GM21447 (cell line): Measurements from ENCODE around the gene ATP1B1.
A peak's percentile ranks its signal among the peaks of the same experiment; 100 is the strongest.
"Not testable (repeated sequence)": the region's sequence is repeated elsewhere in the genome, so short reads cannot be mapped to it uniquely, and the experiment has no call there.

ENCODE experiments used
- ATAC-seq: cut with Tn5 transposase; IDR thresholded peaks from one replicate; pipeline ENCODE4 v1.9.1; 2021; ENCODE audit not compliant: unreplicated experiment

Gene ATP1B1

DNA sequence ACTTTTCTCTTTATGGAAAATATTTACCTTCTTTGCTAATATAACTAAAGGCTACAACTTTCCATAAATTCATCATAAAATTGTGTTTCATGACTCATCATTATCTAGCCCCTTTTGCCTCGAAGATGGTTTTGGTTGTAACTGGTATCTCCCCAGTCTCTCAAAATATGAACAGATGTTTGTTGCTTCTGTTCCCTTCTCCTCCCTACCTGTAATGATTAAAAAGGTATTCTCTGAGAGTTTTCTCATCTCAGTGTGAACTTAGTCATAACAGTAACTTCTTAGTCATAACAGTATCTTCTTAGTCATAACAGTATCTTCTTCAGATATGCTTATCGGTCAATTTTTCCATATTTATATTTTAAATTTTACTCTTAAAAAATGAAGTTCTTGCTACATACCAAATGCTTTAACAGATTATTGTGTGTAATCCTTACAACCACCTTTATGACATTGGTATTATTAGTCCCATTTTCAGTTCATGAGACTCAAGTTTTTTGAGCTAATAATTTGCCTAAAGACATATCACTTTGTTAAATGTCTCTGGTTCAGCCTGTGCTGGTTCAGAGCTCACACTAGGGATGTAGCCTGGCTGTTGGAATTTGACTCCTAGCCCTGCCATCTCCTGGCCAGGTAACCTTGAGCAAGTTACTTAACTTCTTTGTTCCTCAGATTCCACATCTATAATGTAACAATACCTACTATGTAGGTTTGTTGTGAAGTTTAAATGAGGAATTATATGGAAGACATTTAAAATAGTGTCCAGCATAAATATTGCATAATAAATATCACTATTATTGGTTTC lies 32.6 kb downstream of the ATP1B1 start:
- peak; percentile 93 for ATAC-seq

- ATAC-seq, result no peak
These were observed 34.9 kb downstream of the ATP1B1 start for GRCh38 chr1:169141356-169141755.

GRCh38 chr1:169142129-169142528 lies 35.6 kb downstream of the ATP1B1 start:
- no peak for ATAC-seq

GRCh38 chr1:169143346-169143745 lies 36.9 kb downstream of the ATP1B1 start:
- no peak for ATAC-seq

DNA sequence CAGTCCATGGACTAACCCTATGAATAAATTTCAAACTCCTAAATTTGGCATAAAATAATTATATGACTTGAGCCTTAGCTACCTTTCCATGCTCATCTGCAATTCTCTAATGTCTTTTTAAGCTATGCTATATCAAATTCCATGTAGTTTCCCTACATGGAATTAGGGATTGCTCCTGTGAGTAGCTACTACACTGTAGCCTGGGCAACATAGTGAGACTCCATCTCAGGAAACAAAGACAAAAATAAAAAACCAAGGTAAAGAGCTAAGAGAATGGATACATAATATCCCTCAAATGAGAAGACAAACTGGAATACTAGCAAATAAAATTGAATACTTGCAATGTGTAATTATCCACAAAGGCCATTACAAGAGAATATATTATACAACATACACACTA lies 37.5 kb downstream of the ATP1B1 start:
- no peak for ATAC-seq

- no peak for ATAC-seq
These were observed 38.6 kb downstream of the ATP1B1 start for GRCh38 chr1:169144941-169145626.

DNA sequence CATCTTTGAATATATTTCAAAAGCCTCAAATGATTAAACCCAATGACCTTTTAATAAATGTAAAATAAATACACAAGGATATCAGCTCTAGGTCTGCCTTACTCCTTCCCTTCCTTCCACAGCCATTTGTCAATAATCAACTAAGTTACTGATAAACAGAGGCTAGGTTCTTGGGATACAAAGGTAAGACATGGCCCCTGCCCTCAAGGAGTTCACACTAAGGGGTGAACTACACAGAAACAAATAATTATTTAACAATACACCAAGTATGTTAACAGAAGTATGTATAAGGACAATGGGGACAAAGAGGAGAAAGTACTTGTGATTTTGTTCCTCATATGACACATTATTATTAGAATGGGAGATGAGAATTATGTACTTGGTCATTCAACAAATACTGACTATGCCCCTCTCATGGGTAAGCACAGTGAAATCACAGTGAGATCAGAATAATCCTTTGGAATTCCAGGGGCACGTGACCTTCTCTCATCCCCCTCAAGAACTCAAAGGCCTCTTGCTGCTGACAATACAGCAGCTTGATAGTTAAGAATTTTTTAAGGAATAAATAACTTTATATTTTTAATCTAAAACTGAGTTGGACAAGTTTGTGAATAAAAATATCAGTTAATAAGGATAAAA lies 40.2 kb downstream of the ATP1B1 start:
- no peak for ATAC-seq

GRCh38 chr1:169148472-169149252 lies 42.2 kb downstream of the ATP1B1 start:
- ATAC-seq, result peak; percentile 74

DNA sequence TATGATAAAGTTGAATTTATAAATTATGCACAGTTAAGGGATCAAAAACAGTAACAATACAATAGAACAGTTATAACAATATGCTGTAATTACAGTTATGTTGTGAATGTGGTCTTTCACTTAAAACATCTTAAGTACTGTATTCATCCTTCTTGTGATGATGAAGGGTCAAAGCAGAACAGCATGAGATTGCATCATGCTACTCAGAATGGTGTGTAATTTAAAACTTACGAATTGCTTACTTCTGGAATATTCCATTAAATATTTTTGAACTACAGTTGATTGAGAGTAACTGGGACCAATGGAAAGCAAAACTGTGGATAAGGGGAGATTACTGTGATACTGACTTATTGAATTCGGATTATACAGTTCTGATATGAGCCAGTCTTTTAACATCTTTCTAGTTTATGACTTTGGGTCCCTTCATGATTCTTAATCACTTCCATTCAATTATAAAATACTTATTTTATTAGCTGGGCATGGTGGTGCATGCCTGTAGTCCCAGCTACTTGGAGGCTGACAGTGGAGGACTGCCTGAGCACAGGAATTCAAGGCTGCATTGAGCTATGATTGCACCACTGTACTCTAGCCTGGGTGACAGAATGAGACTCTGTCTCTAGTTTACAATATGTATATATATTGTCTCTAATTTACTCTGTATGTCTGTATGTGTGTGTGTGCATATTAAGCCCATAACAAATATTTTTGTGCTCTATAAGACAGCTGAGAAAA lies 43.2 kb downstream of the ATP1B1 start:
- ATAC-seq, result no peak

DNA sequence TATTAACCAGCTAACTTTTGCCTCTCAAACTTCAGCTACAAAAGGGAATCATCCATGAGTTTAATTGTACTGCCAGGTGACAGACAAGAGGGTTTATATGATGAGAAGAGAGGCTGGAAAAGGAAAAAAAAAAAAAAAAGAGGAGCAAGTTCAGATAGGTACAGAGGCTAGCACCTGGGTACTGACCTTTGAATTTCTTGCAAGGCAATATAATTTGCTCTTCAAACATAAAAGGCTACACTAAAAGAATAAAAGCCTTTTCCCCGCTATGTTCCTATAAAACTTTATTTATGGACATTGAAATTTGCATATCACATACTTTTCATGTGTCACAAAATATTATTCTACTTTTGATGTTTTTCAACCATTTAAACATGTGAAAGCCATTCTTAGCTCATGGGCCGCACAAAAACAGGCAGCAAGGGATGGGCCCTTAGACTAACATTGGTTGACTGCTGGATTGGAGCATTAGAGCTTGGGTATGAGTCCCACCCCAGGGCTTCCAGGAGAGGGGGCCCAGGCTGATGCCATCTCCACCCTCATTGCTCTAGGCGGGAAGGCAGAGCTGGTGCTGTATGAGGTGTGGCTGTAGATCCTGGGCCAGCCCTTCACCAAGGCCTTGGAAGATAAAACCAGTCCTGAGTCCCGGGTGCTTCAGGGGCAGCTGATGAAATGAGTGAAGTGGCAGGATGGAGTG lies 44.3 kb downstream of the ATP1B1 start:
- no peak for ATAC-seq

GRCh38 chr1:169151338-169151837 lies 44.9 kb downstream of the ATP1B1 start:
- ATAC-seq, result no peak

- ATAC-seq, result no peak
These were observed 49.2 kb downstream of the ATP1B1 start for GRCh38 chr1:169155675-169156074.

- ATAC-seq, result no peak
These were observed 50.1 kb downstream of the ATP1B1 start for GRCh38 chr1:169156580-169156979.

GRCh38 chr1:169160845-169161495 lies 54.5 kb downstream of the ATP1B1 start:
- no peak for ATAC-seq

DNA sequence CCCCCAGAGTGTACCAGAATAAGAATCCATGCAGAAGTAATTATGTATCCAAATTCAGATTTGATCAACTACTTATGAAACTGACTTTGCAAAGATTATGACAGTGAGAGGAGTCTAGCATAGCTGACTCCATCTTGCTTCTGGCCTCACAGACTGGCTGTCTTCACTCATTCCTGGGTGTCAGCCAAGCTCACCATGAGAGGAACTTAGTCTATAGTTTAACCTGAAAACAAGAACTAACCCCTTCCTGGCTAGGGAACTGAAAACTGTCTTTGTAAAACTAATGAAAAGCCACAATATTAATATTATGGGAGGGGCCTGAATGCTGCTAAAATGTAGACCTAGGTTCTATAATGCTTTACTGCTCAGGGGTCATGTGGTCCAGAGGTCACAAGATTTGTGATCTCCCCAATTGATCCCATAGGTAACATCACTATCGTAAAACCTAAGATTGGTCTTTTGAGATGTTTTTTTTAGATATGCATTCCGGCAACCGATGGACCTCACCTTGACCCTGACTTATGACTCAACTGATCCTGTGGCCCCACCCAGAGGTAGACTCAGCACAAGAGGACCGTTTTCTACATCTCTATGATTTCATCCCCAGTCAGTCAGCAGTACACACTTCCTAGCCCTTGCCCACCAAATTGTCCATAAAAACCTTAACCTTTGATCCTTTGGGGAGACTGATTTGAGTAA lies 55.2 kb downstream of the ATP1B1 start:
- ATAC-seq, result peak; percentile 87

DNA sequence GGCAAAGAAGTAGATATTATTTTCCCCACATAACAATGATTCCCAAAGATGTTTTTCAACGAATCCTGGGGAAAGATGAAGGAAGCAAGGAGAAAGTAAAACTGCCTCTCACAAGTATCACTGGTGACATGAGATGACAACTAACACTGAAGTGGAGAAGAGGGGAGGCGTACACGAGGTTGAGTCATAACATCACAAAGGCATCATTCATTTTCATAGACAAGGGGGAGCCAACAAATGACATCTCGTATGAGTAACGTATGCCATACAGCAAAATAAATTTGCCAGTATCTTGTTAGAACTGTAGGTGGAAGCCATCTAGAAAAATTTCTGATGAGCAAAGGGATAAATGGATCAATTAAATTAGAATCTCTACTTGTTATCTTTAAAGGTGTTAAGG lies 56.6 kb downstream of the ATP1B1 start:
- ATAC-seq, result no peak

GRCh38 chr1:169175461-169175860 lies 69.0 kb downstream of the ATP1B1 start:
- no peak for ATAC-seq

- ATAC-seq, result not testable (repeated sequence)
These were observed 72.9 kb downstream of the ATP1B1 start for GRCh38 chr1:169179431-169179830.

- ATAC-seq, result no peak
These were observed 73.7 kb downstream of the ATP1B1 start for GRCh38 chr1:169180174-169180573.
